PC-9 (cell line): ENCODE measurements around the gene ERP27. TPM values are rescaled to one million over a fixed set of nuclear protein-coding genes. Genes with fewer than 3 reads are reported as not detected.

ENCODE experiments used
- BruUV-seq: library from RNA; stranded (reverse); fragments of 400-500 nt; replicated peaks from 2 replicates; lab custom pipeline; 2021; lab: Mats Ljungman, UMichigan
- CTCF ChIA-PET: fragments of 300-600 bp; sonication (Branson Sonifier 250); formaldehyde crosslinking; loops from one replicate; lab custom pipeline; 2022; ENCODE audit warnings: antibody characterized with exemption; lab: Charles Lee
- POLR2A ChIA-PET: fragments of 300-600 bp; sonication (Branson Sonifier 250); formaldehyde crosslinking; loops from one replicate; lab custom pipeline; 2022; ENCODE audit warnings: antibody characterized with exemption; ENCODE audit not compliant: unreplicated experiment; lab: Charles Lee
- DNase-seq, 2 experiments: peaks; one replicate each; pipeline versions ENCODE4 v3.0.0 to v3.0.0-alpha.2; 2015 to 2022; ENCODE audit warnings: mixed read lengths in 1 of 2
- H2AFZ ChIP-seq: fragments of 200-600 bp; sonication (generic); 2 replicates; pipeline ENCODE4 v1.8.1; 2017; ENCODE audit warnings: antibody characterized with exemption
- H3F3A ChIP-seq: fragments of 200-600 bp; sonication (generic); 2 replicates; pipeline ENCODE4 v1.8.1; 2017; ENCODE audit warnings: antibody characterized with exemption, mild to moderate bottlenecking, low read depth; ENCODE audit not compliant: insufficient read depth
- H3K27ac ChIP-seq: fragments of 200-600 bp; sonication (generic); 2 replicates; pipeline ENCODE4 v1.6.1; 2016; ENCODE audit warnings: mixed run types
- H3K27me3 ChIP-seq: fragments of 200-600 bp; sonication (generic); 2 replicates; pipeline ENCODE4 v1.6.1; 2016; ENCODE audit warnings: low read depth, mixed run types; ENCODE audit not compliant: insufficient read depth
- H3K36me3 ChIP-seq: fragments of 200-600 bp; sonication (generic); 2 replicates; pipeline ENCODE4 v1.6.1; 2016; ENCODE audit warnings: low read depth, mixed run types
- H3K4me1 ChIP-seq: fragments of 200-600 bp; sonication (generic); replicated peaks from 2 replicates; pipeline ENCODE4 v1.6.1; 2016; ENCODE audit warnings: mixed run types; ENCODE audit not compliant: insufficient read depth
- H3K4me2 ChIP-seq: fragments of 200-600 bp; sonication (generic); 2 replicates; pipeline ENCODE4 v1.6.1; 2017; ENCODE audit warnings: mixed run types
- H3K4me3 ChIP-seq: fragments of 200-600 bp; sonication (generic); 2 replicates; pipeline ENCODE4 v1.6.1; 2016; ENCODE audit warnings: mixed run types
- H3K79me2 ChIP-seq: fragments of 200-600 bp; sonication (generic); 2 replicates; pipeline ENCODE4 v1.6.1; 2017; ENCODE audit warnings: low read depth, mixed run types
- H3K9me2 ChIP-seq: fragments of 200-600 bp; sonication (generic); 2 replicates; pipeline ENCODE4 v1.8.1; 2017; ENCODE audit warnings: mild to moderate bottlenecking; ENCODE audit not compliant: insufficient read depth
- H3K9me3 ChIP-seq: fragments of 200-600 bp; sonication (generic); 2 replicates; pipeline ENCODE4 v1.8.1; 2016; ENCODE audit warnings: low read depth; ENCODE audit not compliant: insufficient read depth
- H4K20me1 ChIP-seq: fragments of 200-600 bp; sonication (generic); 2 replicates; pipeline ENCODE4 v1.8.1; 2017; ENCODE audit not compliant: insufficient read depth
- CTCF ChIP-seq: fragments of 200-600 bp; sonication (generic); conservative IDR thresholded peaks from 2 replicates; pipeline ENCODE4 v1.6.1; 2017; ENCODE audit warnings: mixed run types, antibody characterized with exemption, mild to moderate bottlenecking, moderate library complexity
- EZH2 ChIP-seq: fragments of 200-600 bp; sonication (generic); IDR thresholded peaks from 2 replicates; pipeline ENCODE4 v1.8.0; 2017; ENCODE audit warnings: antibody characterized with exemption, low read depth
- intact Hi-C: fragments of 100-400 bp; cut with micrococcal nuclease; formaldehyde crosslinking; loops from one replicate; pipeline ENCODE4 v1.10.0; 2022; ENCODE audit not compliant: unreplicated experiment
- total RNA-seq: library from RNA; stranded (reverse); gene quantifications from 2 replicates; pipeline ENCODE4 v1.2.3, GENCODE V29; 2021

Gene ERP27
- total RNA-seq, 1 experiment from 2014 or later = 33.4 TPM

GRCh38 chr12:14903386-14904098 lies 34.8 kb downstream of the ERP27 start:
- Histone ChIP-seq H2AFZ (no peak overlapping the region), H4K20me1 (no peaks in the 10 kb centered on the region), H3K4me1 (no peaks in the 10 kb centered on the region), H3F3A (no peaks in the 10 kb centered on the region), H3K9me2 (no peaks in the 10 kb centered on the region), H3K79me2 (no peaks in the 10 kb centered on the region), H3K9me3 (peaks cover 4% of the 10 kb centered on the region; the same call in 1 of the 2 replicates), H3K36me3 (no peaks in the 10 kb centered on the region), H3K27ac (no peak overlapping the region), H3K27me3 (no peaks in the 10 kb centered on the region), H3K4me3 (no peak overlapping the region), H3K4me2 (no peak overlapping the region)
- TF ChIP-seq EZH2 = no peak
- no peak for TF ChIP-seq CTCF
- ChIA-PET CTCF (no interaction called here), POLR2A (no interaction called here)
- DNase-seq = no peak
- no TSS peak for BruUV-seq
- intact Hi-C loops = no loop called here

- POLR2A ChIA-PET = no interaction called here
- Histone ChIP-seq H2AFZ (no peak overlapping the region), H3K27me3 (no peaks in the 10 kb centered on the region), H3K9me2 (peaks cover 4% of the 10 kb centered on the region; the same call in 1 of the 2 replicates), H3K4me1 (no peaks in the 10 kb centered on the region), H3F3A (no peaks in the 10 kb centered on the region), H3K9me3 (no peaks in the 10 kb centered on the region), H3K79me2 (no peaks in the 10 kb centered on the region), H3K36me3 (no peaks in the 10 kb centered on the region), H3K27ac (no peak overlapping the region), H4K20me1 (no peaks in the 10 kb centered on the region), H3K4me3 (no peak overlapping the region), H3K4me2 (no peak overlapping the region)
- no peak for TF ChIP-seq EZH2
- TF ChIP-seq CTCF = no peak
- no TSS peak for BruUV-seq
- DNase-seq = no peak
- CTCF ChIA-PET = interaction anchor here (0.6 kb wide), 1 partner anchor 15 kb away, joined by 3 read pairs; no protein-coding TSS in a partner anchor
- intact Hi-C loops = no loop called here
Measured at GRCh38 chr12:14902465-14902864, 35.9 kb downstream of the ERP27 start.

GRCh38 chr12:14901228-14901562 lies 37.1 kb downstream of the ERP27 start:
- no peaks in the 10 kb centered on the region for H3K79me2 ChIP-seq
- H3K4me1 ChIP-seq = no peaks in the 10 kb centered on the region
- H3K4me2 ChIP-seq = no peak overlapping the region
- H3K27ac ChIP-seq = no peak overlapping the region
- H3K4me3 ChIP-seq = no peak overlapping the region
- H3K36me3 ChIP-seq = no peaks in the 10 kb centered on the region
- 0 out of 2 replicates have a peak overlapping the region, but pooled peaks have one; percentile 8 for H2AFZ ChIP-seq
- POLR2A ChIA-PET = no interaction called here
- TF ChIP-seq CTCF (no peak), EZH2 (no peak)
- H3K9me2 ChIP-seq = peaks cover 4% of the 10 kb centered on the region; the same call in 1 of the 2 replicates
- H3K27me3 ChIP-seq = no peaks in the 10 kb centered on the region
- CTCF ChIA-PET = no interaction called here
- no peaks in the 10 kb centered on the region for H4K20me1 ChIP-seq
- BruUV-seq = no TSS peak
- no peaks in the 10 kb centered on the region for H3F3A ChIP-seq
- DNase-seq = no peak
- intact Hi-C loops = no loop called here
- H3K9me3 ChIP-seq = no peaks in the 10 kb centered on the region
